MG63 (cell line): ENCODE data around the gene METTL22. TPM values are rescaled to one million over a fixed set of nuclear protein-coding genes. Genes with fewer than 3 reads are reported as not detected.

Source experiments
- DNase-seq: peaks from one replicate; pipeline ENCODE4 v3.0.0-alpha.2; 2020
- H3K27me3 ChIP-seq: fragments of 250-450 bp; sonication (Bioruptor Pico); 2 replicates; pipeline ENCODE4 v1.5.1; 2020; ENCODE audit warnings: mild to moderate bottlenecking, moderate library complexity
- H3K36me3 ChIP-seq: fragments of 250-450 bp; sonication (Bioruptor Pico); 2 replicates; pipeline ENCODE4 v1.5.1; 2020; ENCODE audit warnings: mild to moderate bottlenecking, moderate library complexity
- H3K4me3 ChIP-seq: fragments of 250-450 bp; sonication (Bioruptor Pico); 2 replicates; pipeline ENCODE4 v1.5.1; 2020; ENCODE audit warnings: mild to moderate bottlenecking, moderate library complexity
- H3K9me3 ChIP-seq: fragments of 250-450 bp; sonication (Bioruptor Pico); 2 replicates; pipeline ENCODE4 v1.5.1; 2020; ENCODE audit warnings: mild to moderate bottlenecking, moderate library complexity
- total RNA-seq: library from RNA; depleted of rRNA; stranded (reverse); fragments of >200 nt; shearing (Covaris generic); gene quantifications from 2 replicates; pipeline ENCODE4 v1.2.3, GENCODE V29; 2014; ENCODE audit warnings: low replicate concordance; rRNA removed

METTL22 gene
- total RNA-seq, 1 experiment from 2014 or later: 30.4 TPM

DNA sequence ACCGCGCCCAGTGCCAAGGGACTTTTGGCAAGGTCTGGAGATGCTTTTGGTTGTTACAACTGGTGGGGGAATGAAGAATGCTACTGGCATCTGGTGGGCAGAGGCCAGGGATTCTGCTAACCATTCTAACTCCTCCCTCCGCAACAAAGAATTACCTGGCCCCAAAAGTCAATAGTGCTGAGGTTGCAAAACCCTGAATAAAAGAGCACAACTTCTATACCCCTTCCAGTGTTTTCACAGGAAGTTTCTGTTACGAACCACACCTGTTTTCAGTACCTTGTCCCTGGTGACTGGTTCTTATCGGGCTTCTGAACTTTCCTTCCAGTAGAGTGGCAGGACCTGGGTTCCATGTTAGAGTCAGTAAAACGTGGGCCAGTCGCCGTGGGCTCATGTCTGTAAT is 70.2 kb downstream of the METTL22 start:
- Histone ChIP-seq H3K27me3 (peaks cover 2% of the 10 kb centered on the region; the same call in 1 of the 2 replicates), H3K4me3 (no peak overlapping the region), H3K9me3 (peaks cover 9% of the 10 kb centered on the region), H3K36me3 (no peaks in the 10 kb centered on the region)
- DNase-seq: no peak

DNA sequence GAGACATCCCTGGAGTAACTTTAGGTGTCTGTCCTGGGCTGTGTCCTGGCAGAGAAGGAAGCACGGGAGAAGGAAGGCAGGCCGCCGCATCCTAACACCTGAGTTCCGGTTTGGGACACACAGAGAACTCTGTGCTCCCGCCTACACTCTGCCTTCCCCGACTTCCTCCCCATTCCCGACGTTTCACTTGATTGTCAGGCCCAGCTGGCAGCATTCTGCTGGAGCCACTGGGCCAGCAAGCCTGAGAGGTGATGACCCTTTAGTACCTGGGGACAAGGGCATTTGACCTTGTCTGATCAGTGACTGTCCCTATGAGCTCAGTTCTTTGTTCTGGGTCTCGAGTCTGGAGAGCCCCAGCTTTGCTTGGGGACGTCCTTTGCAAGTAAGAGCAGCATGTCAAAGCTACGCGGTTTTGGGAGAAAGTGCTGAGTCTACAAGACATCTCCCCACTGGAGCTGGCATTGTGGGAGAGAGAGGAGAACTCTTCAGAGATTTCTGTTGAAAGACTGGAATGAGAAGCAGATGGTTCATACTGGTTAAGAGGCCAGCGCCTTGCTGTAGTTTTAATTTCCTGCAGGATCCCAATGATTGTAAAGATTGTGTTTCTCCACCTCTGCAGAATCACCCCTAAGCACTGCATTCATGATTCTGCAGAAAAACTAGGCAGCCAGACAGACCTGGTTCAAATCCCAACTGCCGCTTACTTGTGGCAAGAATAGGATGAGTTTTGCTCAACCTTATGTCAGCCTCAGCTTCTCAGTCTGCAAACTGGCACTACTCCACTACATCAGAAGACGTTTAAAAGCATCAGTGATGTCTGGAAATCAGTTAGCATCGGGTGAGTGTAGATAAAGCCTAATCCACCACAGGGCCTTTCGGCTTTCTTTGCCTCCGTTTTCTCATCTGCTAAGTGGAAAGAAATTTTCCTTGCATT is 73.6 kb downstream of the METTL22 start:
- Histone ChIP-seq H3K9me3 (peaks cover 4% of the 10 kb centered on the region; the same call in 1 of the 2 replicates), H3K36me3 (no peaks in the 10 kb centered on the region), H3K4me3 (no peak overlapping the region), H3K27me3 (peaks cover 2% of the 10 kb centered on the region)
- DNase-seq: no peak

DNA sequence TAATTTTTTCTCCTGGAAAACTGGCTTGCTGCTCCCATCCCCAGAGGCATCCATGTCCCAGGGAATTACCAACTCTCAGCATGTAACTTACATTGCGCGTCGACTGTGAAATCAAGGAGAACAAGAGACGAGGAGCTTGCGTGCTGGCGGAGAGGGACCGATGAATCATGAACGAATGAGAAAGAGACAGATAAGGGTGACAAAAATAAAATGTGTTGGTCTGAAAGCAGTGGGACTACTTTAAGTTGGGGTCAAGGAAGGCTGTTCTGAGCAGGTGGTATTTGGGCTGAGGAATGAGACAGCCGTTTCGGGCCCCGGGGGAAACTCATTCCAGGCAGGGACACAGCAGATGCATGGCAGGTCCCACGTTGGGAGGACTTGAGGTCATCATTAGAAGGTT is 75.4 kb downstream of the METTL22 start:
- H3K36me3 ChIP-seq: no peaks in the 10 kb centered on the region
- H3K4me3 ChIP-seq: no peak overlapping the region
- peaks cover 2% of the 10 kb centered on the region for H3K27me3 ChIP-seq
- no peak for DNase-seq
- H3K9me3 ChIP-seq: no peaks in the 10 kb centered on the region

DNA sequence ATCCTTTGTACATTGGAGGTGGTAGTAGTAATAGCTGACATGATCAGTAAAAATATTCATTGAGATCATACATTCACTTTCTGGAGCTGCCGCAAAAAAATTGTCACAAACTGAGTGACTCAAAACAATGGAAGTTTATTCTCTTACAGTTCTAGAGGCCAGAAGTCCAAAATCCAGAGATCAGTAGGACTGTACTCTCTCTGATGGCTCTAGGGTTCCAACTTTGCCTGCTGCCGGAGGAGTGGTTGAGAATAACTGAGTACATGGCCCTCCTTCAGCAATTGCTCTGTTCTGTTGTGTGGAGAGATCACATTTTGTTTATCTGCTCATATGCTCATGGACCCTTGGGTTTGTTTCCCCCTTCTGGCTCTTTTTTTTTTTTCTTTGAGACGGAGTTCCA is 76.5 kb downstream of the METTL22 start:
- Histone ChIP-seq H3K27me3 (peaks cover 2% of the 10 kb centered on the region), H3K9me3 (no peaks in the 10 kb centered on the region), H3K4me3 (no peak overlapping the region), H3K36me3 (no peaks in the 10 kb centered on the region)
- DNase-seq: no peak

Other genes starting within 250 kb of the METTL22 start
- not detected in 2 replicates for gene TMEM114, start 31.2 kb upstream of the METTL22 start, total RNA-seq
- gene ABAT, start 52.9 kb downstream of the METTL22 start, total RNA-seq: 0.12 and 0.16 TPM in 2 replicates
- gene TMEM186, start 175.9 kb downstream of the METTL22 start, total RNA-seq: 9.3 and 16.7 TPM in 2 replicates
- 45.8 and 53.1 TPM in 2 replicates for gene PMM2, start 176.1 kb downstream of the METTL22 start, total RNA-seq
- 120 and 208 TPM in 2 replicates for gene CARHSP1, start 247.3 kb downstream of the METTL22 start, total RNA-seq